HG02870 (cell line): Measurements from ENCODE around the gene PDLIM5.
A peak's percentile ranks its signal among the peaks of the same experiment; 100 is the strongest.
"Not testable (repeated sequence)": the region's sequence is repeated elsewhere in the genome, so short reads cannot be mapped to it uniquely, and the experiment has no call there.

Experiments used
- ATAC-seq: cut with Tn5 transposase; IDR thresholded peaks from one replicate; pipeline ENCODE4 v1.9.1; 2021; ENCODE audit warnings: mild to moderate bottlenecking, moderate library complexity; ENCODE audit not compliant: unreplicated experiment

PDLIM5 gene

GRCh38 chr4:94582517-94582916, 130.8 kb downstream of the PDLIM5 start:
- no peak for ATAC-seq

- peak; percentile 96 for ATAC-seq
Observed at GRCh38 chr4:94583914-94584641, 132.3 kb downstream of the PDLIM5 start.

GRCh38 chr4:94588896-94589693, 137.4 kb downstream of the PDLIM5 start:
- no peak for ATAC-seq

GRCh38 chr4:94590493-94590892, 138.8 kb downstream of the PDLIM5 start:
- no peak for ATAC-seq

- ATAC-seq, result no peak
Observed at GRCh38 chr4:94591289-94591688, 139.5 kb downstream of the PDLIM5 start.

GRCh38 chr4:94595013-94595412, 143.3 kb downstream of the PDLIM5 start:
- ATAC-seq, result no peak

- ATAC-seq, result no peak
Observed at GRCh38 chr4:94595880-94596483, 144.2 kb downstream of the PDLIM5 start.

- no peak for ATAC-seq
Observed at GRCh38 chr4:94598758-94599157, 147.0 kb downstream of the PDLIM5 start.

GRCh38 chr4:94603170-94603747, 151.5 kb downstream of the PDLIM5 start:
- no peak for ATAC-seq

- no peak for ATAC-seq
Observed at GRCh38 chr4:94605241-94605805, 153.6 kb downstream of the PDLIM5 start.

GRCh38 chr4:94610145-94610544, 158.4 kb downstream of the PDLIM5 start:
- no peak for ATAC-seq

- no peak for ATAC-seq
Observed at GRCh38 chr4:94613248-94613647, 161.5 kb downstream of the PDLIM5 start.

- ATAC-seq, result no peak
Observed at GRCh38 chr4:94615451-94615850, 163.7 kb downstream of the PDLIM5 start.

- peak; percentile 74 for ATAC-seq
Observed at GRCh38 chr4:94621491-94622080, 169.8 kb downstream of the PDLIM5 start.

- no peak for ATAC-seq
Observed at GRCh38 chr4:94623126-94623911, 171.6 kb downstream of the PDLIM5 start.

- ATAC-seq, result no peak
Observed at GRCh38 chr4:94626942-94627341, 175.2 kb downstream of the PDLIM5 start.

- ATAC-seq, result not testable (repeated sequence)
Observed at GRCh38 chr4:94629058-94629457, 177.3 kb downstream of the PDLIM5 start.

GRCh38 chr4:94629837-94630236, 178.1 kb downstream of the PDLIM5 start:
- no peak for ATAC-seq

GRCh38 chr4:94634271-94634670, 182.5 kb downstream of the PDLIM5 start:
- no peak for ATAC-seq

- no peak for ATAC-seq
Observed at GRCh38 chr4:94635177-94635576, 183.4 kb downstream of the PDLIM5 start.
